ENCODE results near the gene RSPO1.
"Not testable (repeated sequence)": the region's sequence is repeated elsewhere in the genome, so short reads cannot be mapped to it uniquely, and the experiment has no call there.

RSPO1 gene, protein sequence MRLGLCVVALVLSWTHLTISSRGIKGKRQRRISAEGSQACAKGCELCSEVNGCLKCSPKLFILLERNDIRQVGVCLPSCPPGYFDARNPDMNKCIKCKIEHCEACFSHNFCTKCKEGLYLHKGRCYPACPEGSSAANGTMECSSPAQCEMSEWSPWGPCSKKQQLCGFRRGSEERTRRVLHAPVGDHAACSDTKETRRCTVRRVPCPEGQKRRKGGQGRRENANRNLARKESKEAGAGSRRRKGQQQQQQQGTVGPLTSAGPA

DNA sequence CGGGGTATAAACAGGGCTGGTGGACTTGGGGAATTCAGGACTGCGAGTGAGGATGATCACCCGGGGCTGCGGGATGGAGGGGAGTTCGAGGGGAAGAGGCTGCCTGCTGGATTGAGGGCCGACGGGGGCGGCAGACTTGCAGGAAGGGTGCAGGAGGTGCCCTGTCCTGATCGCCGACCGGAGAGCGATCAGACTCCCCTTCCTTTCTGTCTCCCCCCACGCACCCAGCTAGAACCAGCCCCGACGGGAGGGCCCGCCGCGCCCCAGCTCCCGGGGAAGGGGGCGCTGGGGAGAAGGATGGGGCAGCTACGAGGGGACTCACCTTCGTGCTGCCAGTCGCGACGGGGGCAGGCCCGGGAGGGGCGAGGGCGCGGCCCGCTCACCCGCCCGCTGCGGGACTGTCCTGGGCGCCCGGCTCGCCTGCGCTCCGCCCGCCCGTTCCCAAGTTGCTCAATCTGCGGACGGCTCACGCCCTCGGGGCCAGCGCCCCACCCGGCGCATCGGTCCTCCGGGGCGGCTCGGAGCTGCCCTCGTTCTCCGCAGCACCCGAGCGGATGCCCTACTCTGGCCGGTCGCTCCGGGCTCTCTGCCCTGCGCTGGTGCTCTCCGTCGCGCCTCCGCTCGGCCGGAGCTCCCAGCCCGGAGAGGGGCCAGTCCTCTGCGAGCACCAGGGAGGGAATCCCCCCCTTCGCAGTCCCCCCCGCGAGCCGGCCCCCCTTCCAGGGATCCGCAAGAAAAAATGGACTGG is at the start of gene RSPO1:
Gene RSPO1, minus strand, starts transcription at position 649 of the 748 bp plus-strand sequence. CDS start 5,231 bp downstream, outside the sequence.
- H3K4me3 ChIP-seq (ENCODE audit: low read length): no peak within 1 kb of the TSS
- TF ChIP-seq ZNF274 (IDR thresholded peaks at IDR 0.05; ENCODE audit: low read depth, low read length): no peak

- not testable (repeated sequence) for H3K4me3 ChIP-seq (ENCODE audit: low read length)
Measured at GRCh38 chr1:37684182-37684581, 49.5 kb upstream of the RSPO1 start.

DNA sequence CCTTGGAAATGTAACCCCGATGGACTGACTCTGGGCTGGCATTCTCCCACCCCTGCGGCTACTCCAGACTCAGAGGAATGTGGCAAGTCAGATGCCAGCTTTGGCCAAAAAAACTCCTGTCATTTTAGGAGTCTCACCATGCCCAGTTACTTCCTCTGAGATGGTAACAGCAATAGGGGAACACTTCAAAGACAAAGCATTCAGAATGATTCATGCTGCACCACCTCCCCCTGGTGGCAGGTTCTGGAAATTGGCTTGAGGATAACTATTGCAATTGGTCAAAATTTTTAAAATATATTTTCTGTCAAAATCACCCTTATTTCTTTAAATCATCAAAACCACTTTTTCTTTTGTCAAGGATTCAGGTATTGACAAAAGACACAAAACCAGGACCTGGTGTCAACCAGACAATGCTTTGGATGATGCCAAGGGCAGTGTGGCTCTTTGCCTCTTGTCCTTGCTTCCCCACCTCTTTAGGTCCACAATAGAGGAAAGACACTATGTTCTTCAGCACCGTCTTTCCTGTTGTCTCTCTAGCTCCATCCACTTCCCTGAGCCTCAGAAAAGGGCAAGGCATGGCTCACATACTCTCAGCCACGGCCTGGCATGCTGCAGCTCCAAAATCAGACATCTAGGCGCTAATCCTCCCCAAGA is 47.8 kb upstream of the RSPO1 start:
- H3K4me3 ChIP-seq (ENCODE audit: low read length): no peak overlapping the region
- no peak for TF ChIP-seq ZNF274 (IDR thresholded peaks at IDR 0.05; ENCODE audit: low read depth, low read length)

- TF ChIP-seq ZNF274 (IDR thresholded peaks at IDR 0.05; ENCODE audit: low read depth, low read length): no peak
- no peak overlapping the region for H3K4me3 ChIP-seq (ENCODE audit: low read length)
Measured at GRCh38 chr1:37680933-37681332, 46.2 kb upstream of the RSPO1 start.

DNA sequence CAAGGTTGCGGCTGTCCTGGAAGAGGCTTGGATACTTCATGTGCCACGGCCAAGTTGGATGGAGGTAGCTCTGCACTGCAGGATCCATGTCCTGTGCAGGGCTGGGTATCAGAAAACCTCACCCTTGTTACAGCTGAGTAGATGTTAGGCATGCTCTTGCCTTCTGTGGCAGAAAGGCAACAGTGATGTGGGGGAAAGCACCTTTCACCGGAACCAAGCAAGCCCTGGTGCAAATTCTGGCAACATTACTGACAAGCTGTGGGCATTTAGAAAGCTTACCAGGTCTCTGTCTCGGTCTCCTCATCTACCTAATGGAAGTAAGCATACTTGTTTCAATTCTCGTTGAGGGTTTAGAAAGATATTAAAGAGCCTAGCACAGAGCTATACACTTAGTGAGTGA is 43.1 kb upstream of the RSPO1 start:
- H3K4me3 ChIP-seq (ENCODE audit: low read length): no peak overlapping the region
- TF ChIP-seq ZNF274 (IDR thresholded peaks at IDR 0.05; ENCODE audit: low read depth, low read length): no peak

DNA sequence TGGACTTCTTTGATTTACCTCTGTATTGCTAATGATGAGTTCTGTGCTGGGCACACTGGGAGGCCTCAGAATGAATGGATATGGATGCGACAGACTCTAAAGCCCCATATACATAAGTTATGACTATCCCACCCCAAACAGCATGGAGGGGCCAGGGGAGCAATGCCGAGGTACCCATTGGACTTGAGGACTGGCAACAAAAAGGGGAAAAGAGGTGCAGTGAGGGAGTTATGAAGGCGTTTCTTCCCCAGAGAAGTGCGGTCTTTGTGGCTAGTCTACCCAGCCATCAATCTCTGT is 42.4 kb upstream of the RSPO1 start:
- no peak for TF ChIP-seq ZNF274 (IDR thresholded peaks at IDR 0.05; ENCODE audit: low read depth, low read length)
- no peak overlapping the region for H3K4me3 ChIP-seq (ENCODE audit: low read length)

DNA sequence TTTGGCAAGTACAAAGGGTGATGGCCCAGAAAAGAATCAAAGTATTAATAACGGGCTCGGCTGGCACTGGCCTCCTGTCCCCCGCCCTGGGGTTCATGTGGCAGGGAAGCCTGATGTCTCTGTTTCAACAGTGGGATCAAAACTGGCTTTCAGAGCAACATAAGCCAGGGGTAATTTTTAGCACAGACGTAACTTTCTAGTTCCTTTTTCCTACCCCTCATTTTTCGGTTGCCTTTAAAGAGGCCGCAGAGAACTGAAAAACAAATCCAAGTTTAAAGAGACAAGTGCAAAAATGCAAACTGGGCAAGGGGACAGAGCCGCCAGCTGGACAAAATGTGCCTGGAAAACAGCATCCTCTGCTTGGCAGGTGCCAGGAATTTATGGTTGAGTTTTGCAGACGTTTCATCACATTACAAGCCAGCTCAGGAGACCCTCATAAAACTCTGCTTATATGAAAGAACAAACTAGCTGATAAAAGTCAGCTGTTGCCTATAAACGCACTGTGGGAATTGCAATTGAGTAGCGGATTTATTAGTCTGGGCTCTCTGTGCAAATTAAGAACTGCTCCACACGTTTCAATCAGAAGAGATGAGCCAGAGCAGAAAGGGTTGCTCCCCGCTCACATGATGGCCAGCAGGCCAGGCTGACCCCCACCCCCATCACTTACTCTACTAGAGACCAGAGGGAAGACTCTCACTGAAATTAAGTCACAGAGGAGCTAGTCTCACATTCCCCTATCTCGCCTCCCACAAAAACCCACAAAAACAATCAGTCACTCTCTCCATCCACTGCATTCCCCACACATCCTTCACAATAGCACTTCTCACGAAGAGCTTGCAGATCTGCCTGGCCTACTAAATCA is 41.8 kb upstream of the RSPO1 start:
- TF ChIP-seq ZNF274 (IDR thresholded peaks at IDR 0.05; ENCODE audit: low read depth, low read length): no peak
- H3K4me3 ChIP-seq (ENCODE audit: low read length): peak overlapping the region; percentile 32; the same call in 1 of the 2 replicates

DNA sequence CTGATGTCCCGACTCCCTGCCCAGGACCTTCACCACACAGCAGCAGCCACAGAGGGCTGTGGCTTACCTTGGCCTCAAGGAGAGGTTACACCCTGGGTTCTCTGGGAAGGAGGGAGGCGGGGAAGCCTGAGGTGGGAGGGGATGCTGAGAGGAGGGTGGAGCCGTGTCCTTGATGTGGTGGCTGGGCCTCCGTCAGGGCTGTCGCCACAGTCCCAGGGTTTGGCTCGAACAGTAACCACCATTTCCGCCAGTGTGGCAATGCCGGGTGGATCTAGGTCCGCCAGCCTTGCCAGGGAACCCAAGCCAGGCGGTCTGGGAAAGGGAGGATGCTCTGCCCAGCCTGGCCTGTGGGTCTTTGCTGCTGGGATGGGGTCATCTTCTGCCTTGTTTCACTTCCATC is 39.2 kb upstream of the RSPO1 start:
- TF ChIP-seq ZNF274 (IDR thresholded peaks at IDR 0.05; ENCODE audit: low read depth, low read length): no peak
- H3K4me3 ChIP-seq (ENCODE audit: low read length): no peak overlapping the region

DNA sequence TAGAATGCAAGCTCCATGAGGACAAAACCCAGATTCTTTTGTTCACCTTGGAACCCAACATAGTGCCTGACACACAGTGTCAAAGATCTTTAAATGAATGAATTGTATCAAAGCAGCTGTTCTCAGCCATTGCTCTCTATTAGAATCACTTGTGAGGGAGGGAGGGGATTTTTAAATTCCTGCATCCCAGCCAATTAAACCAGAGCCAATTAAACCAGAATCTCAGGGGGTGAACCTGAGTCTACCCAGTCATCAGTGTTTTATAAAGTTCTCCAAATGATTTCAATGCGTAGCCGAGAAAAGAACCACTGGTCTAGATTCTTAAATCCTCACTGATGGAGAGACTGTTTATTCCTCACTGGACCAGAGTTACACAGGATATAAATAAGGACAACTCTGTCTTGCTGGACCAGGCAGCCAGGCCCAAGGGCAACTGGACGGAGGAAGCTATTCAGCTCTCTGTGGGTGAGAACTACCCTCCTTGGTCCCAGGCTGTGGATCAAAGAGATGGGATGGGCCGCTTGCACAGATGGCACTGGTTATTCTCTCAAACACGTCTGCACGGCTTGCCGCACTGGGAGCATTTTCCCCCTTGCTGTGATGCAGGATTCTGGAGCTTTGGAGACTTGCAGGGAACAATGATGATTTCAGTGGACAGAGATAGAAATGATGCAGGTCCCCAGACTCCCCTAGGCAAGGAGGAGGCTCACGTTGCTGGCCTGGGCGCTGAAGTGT is 37.6 kb upstream of the RSPO1 start:
- H3K4me3 ChIP-seq (ENCODE audit: low read length): no peak overlapping the region
- no peak for TF ChIP-seq ZNF274 (IDR thresholded peaks at IDR 0.05; ENCODE audit: low read depth, low read length)

- no peak overlapping the region for H3K4me3 ChIP-seq (ENCODE audit: low read length)
- TF ChIP-seq ZNF274 (IDR thresholded peaks at IDR 0.05; ENCODE audit: low read depth, low read length): no peak
Measured at GRCh38 chr1:37671261-37671660, 36.6 kb upstream of the RSPO1 start.

GRCh38 chr1:37670133-37670532 is 35.4 kb upstream of the RSPO1 start:
- TF ChIP-seq ZNF274 (IDR thresholded peaks at IDR 0.05; ENCODE audit: low read depth, low read length): no peak
- H3K4me3 ChIP-seq (ENCODE audit: low read length): no peak overlapping the region

- H3K4me3 ChIP-seq (ENCODE audit: low read length): no peak overlapping the region
- TF ChIP-seq ZNF274 (IDR thresholded peaks at IDR 0.05; ENCODE audit: low read depth, low read length): no peak
Measured at GRCh38 chr1:37667023-37667671, 32.5 kb upstream of the RSPO1 start.

DNA sequence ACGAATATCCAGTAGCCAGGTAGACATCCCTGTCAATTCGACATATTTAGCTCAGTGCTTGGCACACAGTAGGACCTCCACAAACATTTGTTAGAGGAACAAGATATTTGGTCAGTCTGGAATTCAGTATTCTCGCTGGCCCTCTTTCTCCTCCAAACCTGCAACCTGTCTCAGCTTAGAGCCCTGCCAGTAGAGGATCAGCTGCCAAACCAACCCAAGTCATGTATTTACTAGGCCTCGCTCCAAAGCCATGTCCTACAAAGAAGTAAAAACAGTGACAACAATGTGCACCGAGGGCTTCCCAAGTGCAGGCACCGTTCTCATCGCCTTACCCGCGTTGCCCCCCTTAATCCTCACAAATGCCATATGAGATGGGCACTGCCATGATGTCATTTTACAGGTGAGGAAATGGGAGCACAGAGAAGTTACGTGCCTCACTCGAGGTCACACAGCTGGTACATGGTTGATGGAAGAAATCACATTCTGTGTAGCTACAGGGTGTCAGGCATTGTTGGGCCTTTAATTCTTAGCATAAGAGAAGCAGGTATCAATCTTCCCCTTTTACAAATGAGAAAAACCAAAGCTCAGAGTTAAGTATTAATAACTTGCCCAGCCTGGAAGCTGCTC is 31.7 kb upstream of the RSPO1 start:
- TF ChIP-seq ZNF274 (IDR thresholded peaks at IDR 0.05; ENCODE audit: low read depth, low read length): no peak

More for the DNA sequence above, 31.7 kb upstream of the RSPO1 start:
- H3K4me3 ChIP-seq (ENCODE audit: low read length): no peak overlapping the region
